Thyroid gland (tissue), 4 donors: Measurements from ENCODE around the gene LORICRIN.

ENCODE experiments used
- CTCF ChIP-seq, 6 experiments: fragments of 200-600 bp in 3 of 6; fragments of 450-650 bp in 3 of 6; sonication (generic) in 3 of 6; IDR thresholded peaks; one replicate each; pipeline ENCODE4 v1.5.1; 2016 to 2019; ENCODE audit warnings: antibody characterized with exemption in 6 of 6, mild to moderate bottlenecking in 2 of 6, inconsistent platforms in 1 of 6, moderate library complexity in 1 of 6
- POLR2A ChIP-seq, 2 donors: fragments of 450-650 bp; IDR thresholded peaks; one replicate each; pipeline ENCODE4 v1.6.1; 2017; ENCODE audit warnings: antibody characterized with exemption in 2 of 2, mild to moderate bottlenecking in 2 of 2, moderate library complexity in 1 of 2

- TF ChIP-seq POLR2A (IDR thresholded peaks at IDR 0.05) (no peak), CTCF (IDR thresholded peaks at IDR 0.05) (no peak)
These were observed 6.0 kb downstream of the LORICRIN start for GRCh38 chr1:153265457-153265856.
